ENCODE results near the gene ACTR8. TPM values are rescaled to one million over a fixed set of nuclear protein-coding genes. Genes with fewer than 3 reads are reported as not detected.
A peak's percentile ranks its signal among the peaks of the same experiment; 100 is the strongest.

The ACTR8 gene
- total and polyA plus RNA-seq, 8 donors = 26.1 to 48.4 (median 44.0) TPM

- no peak for TF ChIP-seq CTCF (IDR thresholded peaks at IDR 0.05)
- intact Hi-C loops (cut with DNase I) = no loop called here
Observed at GRCh38 chr3:53885239-53885638, 3.3 kb upstream of the ACTR8 start.

GRCh38 chr3:53884623-53885022 lies 2.7 kb upstream of the ACTR8 start:
- no peaks in the 10 kb centered on the region for H3K9me3 ChIP-seq
- no peaks in the 10 kb centered on the region for H3K27me3 ChIP-seq
- ATAC-seq (no peak), DNase-seq (no peak)
- peaks cover 4 to 45% of the 10 kb centered on the region in 2 donors for H3K36me3 ChIP-seq
- intact Hi-C loops (cut with DNase I) = no loop called here
- H3K27ac ChIP-seq = no peak overlapping the region
- H3K4me1 ChIP-seq = peaks cover 13 to 23% of the 10 kb centered on the region in 2 donors
- TF ChIP-seq CTCF (IDR thresholded peaks at IDR 0.05) = no peak
- no peak overlapping the region for H3K4me3 ChIP-seq

More at GRCh38 chr3:53885239-53885638, 3.3 kb upstream of the ACTR8 start:
- Histone ChIP-seq H3K4me3 (no peak overlapping the region), H3K9me3 (no peaks in the 10 kb centered on the region), H3K4me1 (peaks cover 12 to 27% of the 10 kb centered on the region in 2 donors), H3K27me3 (no peaks in the 10 kb centered on the region), H3K27ac (no peak overlapping the region), H3K36me3 (peaks cover 4 to 42% of the 10 kb centered on the region in 2 donors)
- DNase-seq = no peak
- no peak for ATAC-seq

DNA sequence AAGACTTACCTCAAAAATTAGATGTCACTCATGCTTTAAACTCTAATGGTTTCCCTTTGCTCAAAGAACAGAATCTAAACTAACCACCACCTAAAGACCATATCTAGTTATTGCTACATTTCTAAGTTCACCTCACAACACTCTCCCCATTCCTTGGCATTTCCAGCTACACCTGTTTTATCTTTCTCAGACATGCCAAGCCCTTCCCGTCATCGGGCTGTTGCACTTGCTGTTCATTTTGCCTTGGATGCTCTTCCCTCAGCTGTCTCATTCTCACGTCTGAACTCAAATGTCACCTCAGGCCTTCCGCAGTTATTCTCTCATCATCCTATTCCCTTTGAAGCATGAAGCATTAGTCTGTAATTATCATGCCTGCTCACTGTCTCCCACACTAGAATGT lies 1.1 kb upstream of the ACTR8 start:
- ATAC-seq (no peak), DNase-seq (no peak)
- Histone ChIP-seq H3K9me3 (no peaks in the 10 kb centered on the region), H3K4me3 (no peak overlapping the region), H3K27ac (no peak overlapping the region), H3K36me3 (peaks cover 4 to 57% of the 10 kb centered on the region in 2 donors), H3K4me1 (peaks cover 13 to 14% of the 10 kb centered on the region in 2 donors), H3K27me3 (no peaks in the 10 kb centered on the region)
- TF ChIP-seq CTCF (IDR thresholded peaks at IDR 0.05) = no peak
- intact Hi-C loops (cut with DNase I) = no loop called here

DNA sequence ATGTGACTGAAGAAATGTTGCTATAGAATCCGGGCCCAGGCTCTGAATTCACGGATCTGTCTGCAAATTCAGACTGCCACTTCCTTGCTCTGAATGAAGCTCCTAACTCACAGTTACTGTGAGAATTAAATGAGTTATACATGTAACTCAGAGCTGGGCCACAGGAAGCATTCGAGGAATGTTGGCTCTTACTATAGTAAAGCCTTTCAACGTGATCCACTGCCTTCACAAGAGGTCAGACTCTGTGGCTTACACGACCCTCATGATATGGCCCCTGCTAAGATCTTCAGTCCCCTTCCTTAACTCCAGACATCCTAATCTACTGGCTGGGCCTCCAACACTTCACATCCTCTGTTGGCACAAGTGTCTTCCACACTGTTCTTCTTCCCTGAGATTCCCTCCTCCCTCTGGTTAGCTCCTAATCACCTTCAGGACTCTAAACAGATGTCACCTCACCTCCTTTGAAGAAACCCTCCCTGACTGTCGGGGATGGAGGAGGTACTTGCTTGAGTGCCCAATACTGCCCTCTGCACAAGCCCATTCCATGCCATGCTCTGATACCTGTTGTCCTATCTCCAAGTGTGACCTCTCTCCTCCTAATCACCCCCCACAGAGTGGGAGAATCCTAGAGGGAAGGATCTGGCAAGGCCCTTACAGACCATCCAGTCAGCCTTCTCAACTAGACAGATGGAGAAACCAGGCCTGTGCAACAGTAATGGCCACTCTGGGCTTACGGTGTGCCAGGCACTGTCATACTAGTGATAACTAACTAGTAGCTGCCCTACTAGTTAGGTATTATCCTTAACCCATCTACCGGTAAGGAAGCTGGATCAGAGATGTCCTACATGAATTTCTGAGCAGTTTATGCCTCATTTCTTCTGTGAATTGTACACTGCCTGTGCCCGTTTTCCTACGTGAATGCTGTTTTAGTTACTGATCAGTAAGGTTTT lies 1.3 kb downstream of the ACTR8 start:
- no peak for DNase-seq
- H3K36me3 ChIP-seq = peaks cover 4 to 60% of the 10 kb centered on the region in 2 donors
- peaks cover 13 to 14% of the 10 kb centered on the region in 2 donors for H3K4me1 ChIP-seq
- H3K27me3 ChIP-seq = no peaks in the 10 kb centered on the region
- peak overlapping the region; percentile 94 for H3K4me3 ChIP-seq
- ATAC-seq = no peak
- no peak overlapping the region for H3K27ac ChIP-seq
- intact Hi-C loops (cut with DNase I) = no loop called here
- no peak for TF ChIP-seq CTCF (IDR thresholded peaks at IDR 0.05)
- no peaks in the 10 kb centered on the region for H3K9me3 ChIP-seq

- no peak for DNase-seq
Observed at GRCh38 chr3:53865732-53866499, 16.0 kb downstream of the ACTR8 start.

More at GRCh38 chr3:53865732-53866499, 16.0 kb downstream of the ACTR8 start:
- TF ChIP-seq CTCF (IDR thresholded peaks at IDR 0.05) = no peak
- no peak overlapping the region for H3K27ac ChIP-seq
- ATAC-seq = no peak
- H3K4me1 ChIP-seq = no peaks in the 10 kb centered on the region
- H3K27me3 ChIP-seq = no peaks in the 10 kb centered on the region
- H3K9me3 ChIP-seq = no peaks in the 10 kb centered on the region
- peaks cover 0 to 100% of the 10 kb centered on the region in 2 donors for H3K36me3 ChIP-seq
- intact Hi-C loops (cut with DNase I) = no loop called here
- no peak overlapping the region for H3K4me3 ChIP-seq
